H1 (cell line): ENCODE data around the gene SMC3. TPM values are rescaled to one million over a fixed set of nuclear protein-coding genes. Genes with fewer than 3 reads are reported as not detected.

ENCODE experiments used
- CTCF ChIA-PET: fragments of 300-600 bp; sonication (Branson Sonifier 250); formaldehyde crosslinking; loops from one replicate; lab custom pipeline; 2021; ENCODE audit not compliant: partially characterized antibody; lab: Charles Lee
- POLR2A ChIA-PET: fragments of 300-600 bp; sonication (Branson Sonifier 250); formaldehyde crosslinking; loops from one replicate; lab custom pipeline; 2021; ENCODE audit warnings: inconsistent platforms; ENCODE audit not compliant: partially characterized antibody; lab: Charles Lee
- DNase-seq, 2 experiments: peaks; one replicate each; pipeline versions ENCODE4 v3.0.0 to v3.0.0-alpha.2; 2010 to 2022; ENCODE audit warnings: low spot score in 2 of 2, low read depth in 1 of 2, mixed read lengths in 1 of 2
- FAIRE-seq: peaks from 2 replicates; lab custom pipeline; 2011; peaks lifted over from hg19 to GRCh38; lab: Jason Lieb, UNC
- H2AFZ ChIP-seq: 2 replicates; pipeline ENCODE4 v1.8.1; 2012; ENCODE audit warnings: low read length, inconsistent platforms
- H2AK5ac ChIP-seq: 2 replicates; pipeline ENCODE4 v1.6.1; 2013; ENCODE audit warnings: low read depth, low read length
- H2BK120ac ChIP-seq: replicated peaks from 2 replicates; pipeline ENCODE3; 2013; ENCODE audit warnings: low read depth, low read length, inconsistent platforms
- H2BK12ac ChIP-seq: 2 replicates; pipeline ENCODE4 v1.6.1; 2013; ENCODE audit warnings: low read depth, low read length
- H2BK15ac ChIP-seq: 2 replicates; pipeline ENCODE4 v1.6.1; 2013; ENCODE audit warnings: low read length
- H2BK20ac ChIP-seq: 2 replicates; pipeline ENCODE4 v1.6.1; 2013; ENCODE audit warnings: low read length
- H2BK5ac ChIP-seq: 2 replicates; pipeline ENCODE4 v1.6.1; 2013; ENCODE audit warnings: low read depth, low read length
- H3K14ac ChIP-seq: 2 replicates; pipeline ENCODE4 v1.6.1; 2013; ENCODE audit warnings: inconsistent platforms; ENCODE audit not compliant: insufficient read length
- H3K18ac ChIP-seq: 2 replicates; pipeline ENCODE4 v1.6.1; 2013; ENCODE audit warnings: low read length; ENCODE audit errors: extremely low read depth
- H3K23ac ChIP-seq: 2 replicates; pipeline ENCODE4 v1.6.1; 2013; ENCODE audit warnings: inconsistent platforms; ENCODE audit not compliant: insufficient read length
- H3K23me2 ChIP-seq: 2 replicates; pipeline ENCODE4 v1.6.1; 2013; ENCODE audit warnings: low read depth, low read length
- H3K27ac ChIP-seq: 2 replicates; pipeline ENCODE4 v1.6.1; 2011; ENCODE audit warnings: low read depth, low read length, inconsistent platforms
- H3K27me3 ChIP-seq, 4 experiments: replicated peaks in 1 of 4; 1 replicate in 1 of 4; 2 replicates in 3 of 4; pipeline versions ENCODE4 v1.6.1 to v1.8.1; 2011 to 2013; ENCODE audit warnings: low read length in 3 of 4, mild to moderate bottlenecking in 3 of 4, inconsistent platforms in 2 of 4, mixed read lengths in 2 of 4, moderate library complexity in 1 of 4; ENCODE audit not compliant: control insufficient read depth in 3 of 4, insufficient read depth in 3 of 4; ENCODE audit errors: extremely low read depth in 1 of 4
- H3K36me3 ChIP-seq, 4 experiments: 2 replicates each; pipeline versions ENCODE4 v1.6.1 to v1.8.1; 2011 to 2013; ENCODE audit warnings: mild to moderate bottlenecking in 4 of 4, low read length in 3 of 4, moderate library complexity in 2 of 4, control low read depth in 1 of 4, inconsistent platforms in 1 of 4; ENCODE audit not compliant: insufficient read depth in 4 of 4, control insufficient read depth in 2 of 4
- H3K4ac ChIP-seq: replicated peaks from 2 replicates; pipeline ENCODE3; 2013; ENCODE audit warnings: low read length, low read depth, mixed read lengths, inconsistent platforms; ENCODE audit not compliant: insufficient read length
- H3K4me1 ChIP-seq, 4 experiments: replicated peaks in 1 of 4; 1 replicate in 1 of 4; 2 replicates in 3 of 4; pipeline versions ENCODE4 v1.6.1 to v1.8.1; 2011 to 2013; ENCODE audit warnings: low read length in 3 of 4, inconsistent platforms in 2 of 4, mixed read lengths in 1 of 4; ENCODE audit not compliant: insufficient read depth in 4 of 4, control insufficient read depth in 3 of 4
- H3K4me2 ChIP-seq, 2 experiments: 2 replicates each; pipeline versions ENCODE4 v1.6.1 to v1.8.1; 2011 to 2013; ENCODE audit warnings: low read depth in 2 of 2, low read length in 2 of 2, control low read depth in 1 of 2, inconsistent platforms in 1 of 2, mild to moderate bottlenecking in 1 of 2; ENCODE audit not compliant: insufficient read depth in 1 of 2
- H3K4me3 ChIP-seq, 4 experiments: fragments of 200-600, 300-600 bp in 1 of 4; sonication (generic), shearing (Covaris generic), sonication (Bioruptor Twin) in 1 of 4; 2 replicates each; pipeline versions ENCODE4 v1.5.1 to v1.8.1; 2011 to 2016; ENCODE audit warnings: low read length in 4 of 4, low read depth in 3 of 4, control low read depth in 2 of 4, inconsistent platforms in 2 of 4, mild to moderate bottlenecking in 2 of 4, mixed read lengths in 1 of 4, moderate library complexity in 1 of 4; ENCODE audit not compliant: insufficient read depth in 2 of 4; ENCODE audit errors: extremely low read depth in 1 of 4
- H3K56ac ChIP-seq: replicated peaks from 2 replicates; pipeline ENCODE3; 2013; ENCODE audit warnings: low read depth, mild to moderate bottlenecking, mixed read lengths, low read length, inconsistent platforms; ENCODE audit not compliant: insufficient read length
- H3K79me1 ChIP-seq: 2 replicates; pipeline ENCODE4 v1.6.1; 2013; ENCODE audit warnings: low read depth, low read length, control low read depth
- H3K79me2 ChIP-seq, 2 experiments: 2 replicates each; pipeline versions ENCODE4 v1.6.1 to v1.8.1; 2012 to 2013; ENCODE audit warnings: low read length in 2 of 2, mild to moderate bottlenecking in 2 of 2, inconsistent platforms in 1 of 2; ENCODE audit not compliant: insufficient read depth in 2 of 2, control insufficient read depth in 1 of 2
- H3K9ac ChIP-seq, 4 experiments: replicated peaks in 1 of 4; 1 replicate in 1 of 4; 2 replicates in 3 of 4; pipeline versions ENCODE4 v1.6.1 to v1.8.1; 2011 to 2013; ENCODE audit warnings: low read depth in 3 of 4, low read length in 3 of 4, control low read depth in 2 of 4, mild to moderate bottlenecking in 2 of 4, moderate library complexity in 2 of 4, inconsistent platforms in 1 of 4; ENCODE audit errors: extremely low read depth in 1 of 4
- H3K9me3 ChIP-seq, 2 experiments: 2 replicates each; pipeline versions ENCODE4 v1.6.1 to v1.8.1; 2012 to 2013; ENCODE audit warnings: mild to moderate bottlenecking in 2 of 2, moderate library complexity in 2 of 2, control low read depth in 1 of 2, inconsistent platforms in 1 of 2, low read depth in 1 of 2, low read length in 1 of 2, mixed read lengths in 1 of 2; ENCODE audit not compliant: insufficient read depth in 2 of 2
- H4K20me1 ChIP-seq, 2 experiments: replicated peaks in 1 of 2; 2 replicates each; pipeline versions ENCODE3 to v1.8.1; 2011 to 2013; ENCODE audit warnings: inconsistent platforms in 2 of 2, low read length in 2 of 2, mild to moderate bottlenecking in 1 of 2; ENCODE audit not compliant: insufficient read depth in 2 of 2, control insufficient read depth in 1 of 2
- H4K5ac ChIP-seq: 2 replicates; pipeline ENCODE4 v1.6.1; 2013; ENCODE audit warnings: low read length, low read depth, mixed read lengths, inconsistent platforms; ENCODE audit not compliant: insufficient read length
- H4K8ac ChIP-seq: 2 replicates; pipeline ENCODE4 v1.8.0; 2013; ENCODE audit warnings: mild to moderate bottlenecking, moderate library complexity, low read length, inconsistent platforms; ENCODE audit not compliant: insufficient read depth; ENCODE audit errors: extremely low read depth
- H4K91ac ChIP-seq: replicated peaks from 2 replicates; pipeline ENCODE3; 2013; ENCODE audit warnings: low read length, mixed read lengths, inconsistent platforms; ENCODE audit not compliant: insufficient read length
- BACH1 ChIP-seq: IDR thresholded peaks from 2 replicates; pipeline ENCODE4 v1.6.1; 2012; ENCODE audit warnings: low read length, improper control_type of control experiment
- BRCA1 ChIP-seq: IDR thresholded peaks from 2 replicates; pipeline ENCODE4 v1.6.1; 2012; ENCODE audit warnings: low read depth, low read length, improper control_type of control experiment
- CHD1 ChIP-seq: IDR thresholded peaks from 2 replicates; pipeline ENCODE4 v1.6.1; 2012; ENCODE audit warnings: low read depth, low read length, improper control_type of control experiment
- CTBP2 ChIP-seq: IDR thresholded peaks from 2 replicates; pipeline ENCODE4 v1.7.0; 2011; ENCODE audit warnings: borderline replicate concordance, mild to moderate bottlenecking, moderate library complexity, mixed read lengths, low read length; ENCODE audit not compliant: insufficient read depth, insufficient read length
- EGR1 ChIP-seq: IDR thresholded peaks from 2 replicates; pipeline ENCODE4 v1.6.1; 2011; ENCODE audit warnings: low read depth, low read length, borderline replicate concordance
- GABPA ChIP-seq: IDR thresholded peaks from 2 replicates; pipeline ENCODE4 v1.6.1; 2011; ENCODE audit warnings: mild to moderate bottlenecking, low read length, moderate library complexity, borderline replicate concordance; ENCODE audit not compliant: insufficient read depth
- HDAC6 ChIP-seq: IDR thresholded peaks from one replicate; pipeline ENCODE4 v1.7.1; 2012; ENCODE audit warnings: low read depth, mild to moderate bottlenecking, inconsistent platforms, low read length, moderate library complexity
- NRF1 ChIP-seq: IDR thresholded peaks from 2 replicates; pipeline ENCODE4 v1.6.1; 2011; ENCODE audit warnings: mild to moderate bottlenecking, low read depth, low read length, improper control_type of control experiment
- POLR2A ChIP-seq, 2 experiments: IDR thresholded peaks; 1 replicate in 1 of 2; 2 replicates in 1 of 2; pipeline ENCODE4 v1.6.1; 2011; ENCODE audit warnings: low read depth in 2 of 2, low read length in 2 of 2, mild to moderate bottlenecking in 2 of 2; ENCODE audit errors: control extremely low read depth in 1 of 2
- RNF2 ChIP-seq: fragments of 200-900, 300-1000 bp; sonication (generic); IDR thresholded peaks from 2 replicates; pipeline ENCODE4 v1.7.1; 2016; ENCODE audit warnings: borderline replicate concordance, low read depth, mild to moderate bottlenecking, antibody characterized with exemption, low read length; ENCODE audit not compliant: poor library complexity, severe bottlenecking; ENCODE audit errors: missing control alignments
- SIRT6 ChIP-seq: IDR thresholded peaks from one replicate; pipeline ENCODE4 v1.7.1; 2012; ENCODE audit warnings: low read length, inconsistent platforms
- SRF ChIP-seq: IDR thresholded peaks from 2 replicates; pipeline ENCODE4 v1.6.1; 2011; ENCODE audit warnings: mild to moderate bottlenecking, low read depth, low read length, moderate library complexity
- TEAD4 ChIP-seq: IDR thresholded peaks from 2 replicates; pipeline ENCODE4 v1.6.1; 2012; ENCODE audit warnings: low read depth, low read length, inconsistent platforms, mixed read lengths
- WGBS, 2 experiments: shearing (Covaris generic) in 1 of 2; methylation state at CpG; one replicate each; pipeline versions ENCODE4 v1.1.6 to v1.1.7; 2013 to 2015; ENCODE audit warnings: low lambda C conversion rate in 2 of 2, mixed read lengths in 2 of 2, inconsistent platforms in 1 of 2, low coverage in 1 of 2, missing lambda C conversion rate in 1 of 2; ENCODE audit not compliant: insufficient replicate concordance in 2 of 2, insufficient coverage in 1 of 2, insufficient read length in 1 of 2; ENCODE audit errors: extremely low coverage in 1 of 2, missing lambda C conversion rate in 1 of 2; 5-methylcytosine and 5-hydroxymethylcytosine counted together
- polyA plus RNA-seq, 7 experiments: library from polyadenylated mRNA; depleted of rRNA in 3 of 7; stranded (reverse) in 5 of 7; unstranded in 2 of 7; fragments of >200 nt in 5 of 7; fragments of 200-250 nt in 2 of 7; gene quantifications; 1 replicate in 5 of 7; 2 replicates in 1 of 7; 4 replicates in 1 of 7; pipeline versions ENCODE4 v1.2.1 to v1.2.3, GENCODE V29; 2011 to 2013; ENCODE audit warnings: missing spikeins in 2 of 7, mixed read lengths in 2 of 7
- total RNA-seq: library from RNA; stranded (reverse); fragmentation: NEBNext Ultra II Directional; extraction: Animal tissue kit (Norgen Biotek cat#: 25700); gene quantifications from 2 replicates; pipeline ENCODE4 v1.2.1, GENCODE V29; 2021

SMC3 gene
- total and polyA plus RNA-seq, 2 of the 8 experiments (the other 6 are each of a cell fraction or from before 2014, with no cell fraction given) = 12.7 to 93.4 TPM

DNA sequence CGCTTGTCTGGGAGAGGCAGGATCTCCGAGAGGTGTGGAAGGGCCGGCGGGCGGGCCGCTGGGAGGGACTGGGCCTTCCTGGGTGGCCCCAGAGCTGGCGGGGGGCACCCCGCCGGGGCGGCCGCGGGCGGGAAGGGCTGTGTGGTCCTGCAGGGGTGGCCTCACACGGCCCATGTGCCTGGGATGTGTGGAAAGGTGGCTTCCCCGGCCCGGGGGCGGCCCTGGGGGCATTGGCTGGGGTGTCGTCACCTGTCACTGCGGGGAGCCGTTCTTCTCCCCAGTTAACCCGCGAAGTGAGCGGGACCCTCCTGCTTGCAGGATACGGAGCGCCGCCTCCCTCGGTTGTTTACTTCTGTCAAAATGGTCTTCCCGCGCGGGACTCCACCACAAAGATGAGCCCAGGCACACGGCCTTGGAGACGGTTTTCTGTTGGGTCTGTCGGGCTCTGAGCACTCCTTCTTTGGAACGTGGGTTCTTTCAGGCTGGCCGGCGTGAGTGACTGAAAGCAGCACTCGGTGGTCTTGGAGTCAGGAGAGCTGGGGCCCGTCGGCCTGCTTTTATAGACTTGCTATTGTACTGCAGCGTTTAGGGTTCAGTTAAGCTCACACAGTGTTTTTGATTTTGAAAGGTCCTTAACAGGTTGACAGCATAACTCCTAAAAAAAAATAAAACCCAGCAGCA, 700 bp downstream of the SMC3 start:
- Histone ChIP-seq H2BK120ac (no peak overlapping the region), H3K23me2 (peaks cover 3% of the 10 kb centered on the region; the same call in 1 of the 2 replicates), H3K27ac (peak overlapping the region; percentile 98), H3K36me3 (peaks cover 0 to 27% (median 9%) of the 10 kb centered on the region in 4 experiments; a peak in 6 of 8 replicates), H4K91ac (no peak overlapping the region), H3K79me1 (0 out of 2 replicates have a peak, but pooled peaks cover 4% of the 10 kb centered on the region), H4K8ac (peak overlapping the region; percentile 99), H4K20me1 (peaks cover 11 to 13% of the 10 kb centered on the region in 2 experiments), H3K27me3 (no peaks in the 10 kb centered on the region), H3K9ac (peak overlapping the region; percentile 97 to 99 (median 98)), H3K14ac (no peak overlapping the region), H2BK12ac (no peak overlapping the region), H2BK20ac (no peak overlapping the region), H3K56ac (peak overlapping the region; percentile 95), H3K9me3 (no peaks in the 10 kb centered on the region), H4K5ac (peak overlapping the region; percentile 3), H2AFZ (no peak overlapping the region), H3K23ac (no peak overlapping the region), H3K18ac (peak overlapping the region; percentile 60; the same call in 1 of the 2 replicates), H3K4me1 (peaks cover 0 to 4% (median 0%) of the 10 kb centered on the region in 4 experiments; a peak in 2 of 7 replicates), H2BK5ac (peak overlapping the region; percentile 96), H3K4ac (no peak overlapping the region), H3K4me3 (peak overlapping the region; percentile 88 to 95 (median 91)), H2AK5ac (no peak overlapping the region), H3K79me2 (peaks cover 19 to 56% of the 10 kb centered on the region in 2 experiments), H3K4me2 (peak overlapping the region; percentile 79 to 91), H2BK15ac (no peak overlapping the region)
- no peak for DNase-seq
- POLR2A ChIA-PET = interaction anchor here (0.6 to 3.1 kb wide), 14 partner anchors 10 to 264 kb away, joined by 3 to 16 read pairs (median 4); no protein-coding TSS in a partner anchor
- CTCF ChIA-PET = interaction anchor here (1.7 kb wide), 1 partner anchor 32 kb away, joined by 6 read pairs; no protein-coding TSS in a partner anchor
- WGBS, 2 experiments = 1% methylated on average over 22 of the region's 40 CpGs; no CpG with 5 or more reads in 1 of the 2 experiments
- FAIRE-seq = no peak
- no peak for TF ChIP-seq BACH1
- TF ChIP-seq SRF = no peak
- no peak for TF ChIP-seq SIRT6
- TF ChIP-seq CHD1 = no peak
- TF ChIP-seq TEAD4 = no peak
- no peak for TF ChIP-seq EGR1
- no peak for TF ChIP-seq BRCA1
- TF ChIP-seq NRF1 = no peak
- no peak for TF ChIP-seq RNF2
- no peak for TF ChIP-seq GABPA
- peak in 1 of 2 experiments; percentile 29; a peak in 1 of 3 replicates for TF ChIP-seq POLR2A (IDR thresholded peaks at IDR 0.05; ENCODE audit: control extremely low read depth in 1 of 2, low read depth in 2 of 2, low read length in 2 of 2)
- TF ChIP-seq CTBP2 = no peak
- TF ChIP-seq HDAC6 = no peak
